Measurements from ENCODE around the gene DDC.
A peak's percentile ranks its signal among the peaks of the same experiment; 100 is the strongest.

DNA sequence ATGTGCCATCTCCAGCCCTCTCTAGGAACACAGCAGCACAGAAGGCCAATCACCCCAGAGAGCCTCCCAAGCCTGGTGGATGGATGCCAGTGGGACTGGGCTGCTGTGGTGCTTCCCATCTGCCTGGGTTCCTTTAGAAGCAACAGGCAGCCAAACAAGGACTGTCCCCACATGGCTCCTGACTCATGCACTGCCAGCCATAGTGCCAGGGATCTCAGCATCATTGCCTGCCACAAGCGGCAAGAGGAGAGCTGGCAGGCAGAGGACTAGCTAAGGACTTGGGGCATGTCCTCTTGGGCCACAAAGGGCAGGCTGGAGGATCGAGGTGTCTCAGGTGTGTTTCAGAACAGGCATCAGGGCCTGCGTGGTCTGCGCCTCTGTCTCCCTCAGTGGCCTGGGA is 91.7 kb downstream of the DDC start:
- TF ChIP-seq, protein P1, sequence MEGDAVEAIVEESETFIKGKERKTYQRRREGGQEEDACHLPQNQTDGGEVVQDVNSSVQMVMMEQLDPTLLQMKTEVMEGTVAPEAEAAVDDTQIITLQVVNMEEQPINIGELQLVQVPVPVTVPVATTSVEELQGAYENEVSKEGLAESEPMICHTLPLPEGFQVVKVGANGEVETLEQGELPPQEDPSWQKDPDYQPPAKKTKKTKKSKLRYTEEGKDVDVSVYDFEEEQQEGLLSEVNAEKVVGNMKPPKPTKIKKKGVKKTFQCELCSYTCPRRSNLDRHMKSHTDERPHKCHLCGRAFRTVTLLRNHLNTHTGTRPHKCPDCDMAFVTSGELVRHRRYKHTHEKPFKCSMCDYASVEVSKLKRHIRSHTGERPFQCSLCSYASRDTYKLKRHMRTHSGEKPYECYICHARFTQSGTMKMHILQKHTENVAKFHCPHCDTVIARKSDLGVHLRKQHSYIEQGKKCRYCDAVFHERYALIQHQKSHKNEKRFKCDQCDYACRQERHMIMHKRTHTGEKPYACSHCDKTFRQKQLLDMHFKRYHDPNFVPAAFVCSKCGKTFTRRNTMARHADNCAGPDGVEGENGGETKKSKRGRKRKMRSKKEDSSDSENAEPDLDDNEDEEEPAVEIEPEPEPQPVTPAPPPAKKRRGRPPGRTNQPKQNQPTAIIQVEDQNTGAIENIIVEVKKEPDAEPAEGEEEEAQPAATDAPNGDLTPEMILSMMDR (IDR thresholded peaks at IDR 0.05 in 4 of 5, conservative IDR thresholded peaks at IDR 0.05 in 1 of 5): no peak
- peak in 1 of 2 donors; percentile 18 for TF ChIP-seq POLR2A (IDR thresholded peaks at IDR 0.05)
